ENCODE data around the gene TNFRSF4. TPM values are rescaled to one million over a fixed set of nuclear protein-coding genes. Genes with fewer than 3 reads are reported as not detected.

TNFRSF4 gene
- total and polyA plus RNA-seq, 4 donors, result 0.08 to 0.35 (median 0.15) TPM; not detected in 1

DNA sequence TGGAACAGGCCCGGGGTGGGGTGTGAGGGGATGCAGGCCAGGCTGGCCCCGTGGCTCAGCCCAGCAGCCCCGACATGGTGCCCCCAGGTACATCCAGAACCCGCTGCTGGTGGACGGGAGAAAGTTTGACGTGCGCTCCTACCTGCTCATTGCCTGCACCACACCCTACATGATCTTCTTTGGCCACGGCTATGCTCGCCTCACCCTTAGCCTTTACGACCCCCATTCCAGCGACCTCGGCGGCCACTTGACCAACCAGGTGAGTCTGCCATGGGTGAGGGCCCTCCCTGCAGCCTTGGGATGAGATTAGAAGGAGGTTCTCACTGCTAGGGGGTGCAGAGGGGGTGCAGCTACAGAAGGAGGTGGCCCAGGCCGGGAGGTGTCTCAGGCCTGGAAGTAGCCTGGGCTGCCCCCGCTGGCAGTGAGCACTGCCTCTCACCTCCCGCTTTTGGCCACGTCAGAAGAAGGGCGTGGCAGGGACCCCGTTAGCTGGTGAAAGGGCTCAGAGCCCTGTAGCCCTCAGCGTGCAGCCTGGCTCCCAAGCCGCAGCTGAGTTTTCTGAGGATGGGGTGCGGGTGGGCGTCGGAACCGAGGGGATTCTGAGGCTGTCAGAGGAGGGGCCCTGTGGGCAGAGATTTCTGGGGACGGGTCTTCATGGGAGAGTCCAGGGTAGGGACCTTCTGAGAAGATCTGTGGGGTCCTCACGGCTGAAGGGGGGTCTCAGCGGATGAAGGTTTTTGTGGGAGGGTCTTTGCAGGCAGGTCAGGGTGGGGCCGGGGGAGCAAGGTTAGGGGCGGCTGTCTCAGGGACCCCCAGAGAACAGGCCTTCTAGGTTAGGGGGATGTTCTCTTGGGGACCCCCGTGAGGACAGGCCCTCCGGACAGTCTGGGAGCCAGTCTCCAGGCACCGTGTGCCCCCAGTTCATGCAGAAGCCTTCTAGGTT lies 29.8 kb downstream of the TNFRSF4 start:
- TF ChIP-seq, protein P1, sequence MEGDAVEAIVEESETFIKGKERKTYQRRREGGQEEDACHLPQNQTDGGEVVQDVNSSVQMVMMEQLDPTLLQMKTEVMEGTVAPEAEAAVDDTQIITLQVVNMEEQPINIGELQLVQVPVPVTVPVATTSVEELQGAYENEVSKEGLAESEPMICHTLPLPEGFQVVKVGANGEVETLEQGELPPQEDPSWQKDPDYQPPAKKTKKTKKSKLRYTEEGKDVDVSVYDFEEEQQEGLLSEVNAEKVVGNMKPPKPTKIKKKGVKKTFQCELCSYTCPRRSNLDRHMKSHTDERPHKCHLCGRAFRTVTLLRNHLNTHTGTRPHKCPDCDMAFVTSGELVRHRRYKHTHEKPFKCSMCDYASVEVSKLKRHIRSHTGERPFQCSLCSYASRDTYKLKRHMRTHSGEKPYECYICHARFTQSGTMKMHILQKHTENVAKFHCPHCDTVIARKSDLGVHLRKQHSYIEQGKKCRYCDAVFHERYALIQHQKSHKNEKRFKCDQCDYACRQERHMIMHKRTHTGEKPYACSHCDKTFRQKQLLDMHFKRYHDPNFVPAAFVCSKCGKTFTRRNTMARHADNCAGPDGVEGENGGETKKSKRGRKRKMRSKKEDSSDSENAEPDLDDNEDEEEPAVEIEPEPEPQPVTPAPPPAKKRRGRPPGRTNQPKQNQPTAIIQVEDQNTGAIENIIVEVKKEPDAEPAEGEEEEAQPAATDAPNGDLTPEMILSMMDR (IDR thresholded peaks at IDR 0.05; ENCODE audit: low read depth, low read length, missing input control), result no peak
- no peak overlapping the region for H3K27ac ChIP-seq (ENCODE audit: low read depth in 1 of 2, low read length in 2 of 2)
- H3K27me3 ChIP-seq (ENCODE audit: control insufficient read depth in 4 of 4, insufficient read depth in 4 of 4, low read length in 3 of 4), result no peaks in the 10 kb centered on the region
- no peak overlapping the region for H3K4me3 ChIP-seq (ENCODE audit: low read depth in 1 of 3, low read length in 3 of 3)
- H3K4me1 ChIP-seq (ENCODE audit: control insufficient read depth in 4 of 4, insufficient read depth in 4 of 4, low read length in 3 of 4), result no peaks in the 10 kb centered on the region
- H3K9me3 ChIP-seq (ENCODE audit: control insufficient read depth in 4 of 4, low read length in 3 of 4), result no peaks in the 10 kb centered on the region
- WGBS, result 87% methylated on average over 32 of the region's 33 CpGs
- no peak overlapping the region for H3K9ac ChIP-seq (ENCODE audit: low read depth in 1 of 2, low read length in 2 of 2)
- no peaks in the 10 kb centered on the region for H3K36me3 ChIP-seq (ENCODE audit: control insufficient read depth in 4 of 4, insufficient read depth in 3 of 4, low read depth in 1 of 4, low read length in 3 of 4)
- DNase-seq (ENCODE audit: low spot score), result no peak

DNA sequence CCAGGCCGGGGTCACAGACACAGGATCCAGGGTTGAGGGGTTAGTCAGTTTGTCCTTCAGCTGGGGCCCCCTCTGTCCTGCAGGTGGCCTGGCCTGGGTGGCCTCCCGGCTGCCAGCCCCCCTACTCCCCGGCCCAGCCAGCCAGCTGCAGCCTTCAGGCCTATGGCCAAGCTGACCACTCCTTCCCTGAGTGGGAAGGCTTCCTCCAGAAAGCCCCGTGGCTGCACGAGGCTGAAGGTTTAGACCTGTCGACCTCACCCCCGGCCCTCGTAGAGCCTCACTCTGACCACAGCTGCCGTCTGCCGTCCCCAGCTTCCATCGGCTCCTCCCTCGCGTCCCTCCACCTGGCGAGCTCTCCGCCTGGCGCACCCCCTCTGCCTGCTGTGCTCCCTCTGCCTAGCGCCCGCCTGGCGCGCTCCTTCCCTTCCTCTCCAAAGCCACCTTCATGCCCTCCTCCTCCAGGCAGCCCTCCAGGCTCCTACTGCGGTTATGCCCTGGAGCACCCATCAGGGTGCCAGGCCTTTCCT lies 30.7 kb downstream of the TNFRSF4 start:
- Histone ChIP-seq H3K9me3 (ENCODE audit: control insufficient read depth in 4 of 4, low read length in 3 of 4) (no peaks in the 10 kb centered on the region), H3K36me3 (ENCODE audit: control insufficient read depth in 4 of 4, insufficient read depth in 3 of 4, low read depth in 1 of 4, low read length in 3 of 4) (no peaks in the 10 kb centered on the region), H3K9ac (ENCODE audit: low read depth in 1 of 2, low read length in 2 of 2) (no peak overlapping the region), H3K4me3 (ENCODE audit: low read depth in 1 of 3, low read length in 3 of 3) (no peak overlapping the region), H3K4me1 (ENCODE audit: control insufficient read depth in 4 of 4, insufficient read depth in 4 of 4, low read length in 3 of 4) (no peaks in the 10 kb centered on the region), H3K27me3 (ENCODE audit: control insufficient read depth in 4 of 4, insufficient read depth in 4 of 4, low read length in 3 of 4) (no peaks in the 10 kb centered on the region), H3K27ac (ENCODE audit: low read depth in 1 of 2, low read length in 2 of 2) (no peak overlapping the region)
- whole genome bisulfite sequencing, result 79% methylated on average over 21 of the region's 21 CpGs
- TF ChIP-seq NR2F2 (IDR thresholded peaks at IDR 0.05) (no peak), GABPA (IDR thresholded peaks at IDR 0.05 in 1 of 2, conservative IDR thresholded peaks at IDR 0.05 in 1 of 2) (no peak), YY1 (IDR thresholded peaks at IDR 0.05) (no peak), RXRA (IDR thresholded peaks at IDR 0.05) (no peak)
- TF ChIP-seq, protein P1 (IDR thresholded peaks at IDR 0.05; ENCODE audit: low read depth, low read length, missing input control), result no peak
- TF ChIP-seq, protein P2, sequence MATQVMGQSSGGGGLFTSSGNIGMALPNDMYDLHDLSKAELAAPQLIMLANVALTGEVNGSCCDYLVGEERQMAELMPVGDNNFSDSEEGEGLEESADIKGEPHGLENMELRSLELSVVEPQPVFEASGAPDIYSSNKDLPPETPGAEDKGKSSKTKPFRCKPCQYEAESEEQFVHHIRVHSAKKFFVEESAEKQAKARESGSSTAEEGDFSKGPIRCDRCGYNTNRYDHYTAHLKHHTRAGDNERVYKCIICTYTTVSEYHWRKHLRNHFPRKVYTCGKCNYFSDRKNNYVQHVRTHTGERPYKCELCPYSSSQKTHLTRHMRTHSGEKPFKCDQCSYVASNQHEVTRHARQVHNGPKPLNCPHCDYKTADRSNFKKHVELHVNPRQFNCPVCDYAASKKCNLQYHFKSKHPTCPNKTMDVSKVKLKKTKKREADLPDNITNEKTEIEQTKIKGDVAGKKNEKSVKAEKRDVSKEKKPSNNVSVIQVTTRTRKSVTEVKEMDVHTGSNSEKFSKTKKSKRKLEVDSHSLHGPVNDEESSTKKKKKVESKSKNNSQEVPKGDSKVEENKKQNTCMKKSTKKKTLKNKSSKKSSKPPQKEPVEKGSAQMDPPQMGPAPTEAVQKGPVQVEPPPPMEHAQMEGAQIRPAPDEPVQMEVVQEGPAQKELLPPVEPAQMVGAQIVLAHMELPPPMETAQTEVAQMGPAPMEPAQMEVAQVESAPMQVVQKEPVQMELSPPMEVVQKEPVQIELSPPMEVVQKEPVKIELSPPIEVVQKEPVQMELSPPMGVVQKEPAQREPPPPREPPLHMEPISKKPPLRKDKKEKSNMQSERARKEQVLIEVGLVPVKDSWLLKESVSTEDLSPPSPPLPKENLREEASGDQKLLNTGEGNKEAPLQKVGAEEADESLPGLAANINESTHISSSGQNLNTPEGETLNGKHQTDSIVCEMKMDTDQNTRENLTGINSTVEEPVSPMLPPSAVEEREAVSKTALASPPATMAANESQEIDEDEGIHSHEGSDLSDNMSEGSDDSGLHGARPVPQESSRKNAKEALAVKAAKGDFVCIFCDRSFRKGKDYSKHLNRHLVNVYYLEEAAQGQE (IDR thresholded peaks at IDR 0.05), result no peak
- DNase-seq (ENCODE audit: low spot score), result no peak
